IPS-18c (cell line): Measurements from ENCODE around the gene MET.
"Not testable (repeated sequence)": the region's sequence is repeated elsewhere in the genome, so short reads cannot be mapped to it uniquely, and the experiment has no call there.

Experiments used
- H3K4me3 ChIP-seq: 2 replicates; pipeline ENCODE4 v1.7.0; 2013; ENCODE audit warnings: low read depth, mild to moderate bottlenecking, low read length, moderate library complexity; ENCODE audit not compliant: insufficient read depth
- H3K9me3 ChIP-seq: one replicate; pipeline ENCODE4 v1.6.1; 2013; ENCODE audit warnings: mild to moderate bottlenecking, low read length, moderate library complexity; ENCODE audit not compliant: control insufficient read depth, insufficient read depth

The MET gene

DNA sequence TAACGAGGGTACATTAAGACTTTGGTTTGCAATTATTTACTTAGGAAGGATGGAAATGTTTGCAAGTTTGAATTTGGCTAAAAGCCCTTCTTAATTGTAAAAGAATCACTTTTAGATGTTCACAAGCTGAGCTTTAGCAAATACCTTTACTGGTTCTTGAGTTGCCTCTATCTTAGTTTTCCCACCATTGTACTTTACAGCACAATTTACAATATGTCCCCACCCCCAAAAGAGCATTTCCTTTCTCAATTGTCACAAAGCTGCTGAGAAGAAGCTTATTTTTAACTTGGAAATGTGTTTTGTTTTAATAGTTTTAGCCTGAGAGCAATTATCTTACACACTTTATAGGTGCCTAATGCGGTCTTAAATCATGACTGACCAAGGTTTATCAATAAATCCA, 81.1 kb downstream of the MET start:
- Histone ChIP-seq H3K4me3 (no peak overlapping the region), H3K9me3 (peaks cover 2% of the 10 kb centered on the region)

DNA sequence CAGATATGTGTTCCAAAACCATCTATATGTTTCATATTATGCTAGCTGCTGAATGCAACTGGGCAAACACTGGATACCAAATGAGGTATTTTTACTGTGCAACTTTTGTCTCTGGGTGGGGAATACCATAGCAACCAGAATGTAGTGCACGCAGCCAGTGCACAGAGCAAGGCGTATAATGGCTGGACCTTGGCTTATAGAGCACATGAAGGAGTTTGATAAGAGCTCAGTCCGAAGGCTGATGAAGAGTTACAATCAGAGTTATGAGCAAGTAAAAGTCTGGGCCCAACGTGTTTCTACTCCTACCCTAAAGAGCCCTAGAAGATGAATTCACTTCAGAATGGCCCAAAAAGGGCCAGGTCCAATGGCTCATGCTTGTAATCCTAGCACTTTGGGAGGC, 82.2 kb downstream of the MET start:
- H3K4me3 ChIP-seq, result no peak overlapping the region
- peaks cover 2% of the 10 kb centered on the region for H3K9me3 ChIP-seq

DNA sequence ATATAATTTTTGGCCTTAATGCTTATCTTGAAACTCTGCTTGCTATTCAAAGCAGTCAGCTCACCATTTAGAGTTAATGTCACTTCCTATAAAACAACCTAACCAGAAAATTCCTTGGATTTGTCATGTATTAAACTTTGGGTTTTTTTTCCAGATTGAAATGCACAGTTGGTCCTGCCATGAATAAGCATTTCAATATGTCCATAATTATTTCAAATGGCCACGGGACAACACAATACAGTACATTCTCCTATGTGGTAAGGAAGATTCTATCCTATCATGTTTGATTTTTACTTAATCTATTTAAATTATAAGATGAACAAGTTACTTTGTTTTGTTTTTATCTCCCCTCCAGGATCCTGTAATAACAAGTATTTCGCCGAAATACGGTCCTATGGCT, 85.3 kb downstream of the MET start:
- Histone ChIP-seq H3K9me3 (peaks cover 2% of the 10 kb centered on the region), H3K4me3 (no peak overlapping the region)

DNA sequence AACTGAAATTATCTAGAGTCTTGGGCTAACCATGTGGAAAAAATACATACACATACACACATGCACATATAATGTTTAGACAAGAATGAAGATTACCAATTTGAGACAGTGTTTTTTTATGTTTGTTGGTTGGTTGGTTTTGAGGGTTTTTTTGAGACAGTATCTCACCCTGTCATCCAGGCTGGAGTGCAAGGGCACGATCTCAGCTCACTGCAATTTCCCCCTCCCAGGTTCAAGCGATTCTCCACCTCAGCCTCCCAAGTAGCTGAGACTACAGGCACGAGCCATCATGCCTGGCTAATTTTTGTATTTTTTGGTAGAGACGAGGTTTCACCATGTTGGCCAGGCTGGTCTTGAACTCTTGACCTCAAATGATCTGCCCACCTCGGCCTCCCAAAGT, 87.6 kb downstream of the MET start:
- not testable (repeated sequence) for H3K9me3 ChIP-seq, H3K4me3 ChIP-seq

DNA sequence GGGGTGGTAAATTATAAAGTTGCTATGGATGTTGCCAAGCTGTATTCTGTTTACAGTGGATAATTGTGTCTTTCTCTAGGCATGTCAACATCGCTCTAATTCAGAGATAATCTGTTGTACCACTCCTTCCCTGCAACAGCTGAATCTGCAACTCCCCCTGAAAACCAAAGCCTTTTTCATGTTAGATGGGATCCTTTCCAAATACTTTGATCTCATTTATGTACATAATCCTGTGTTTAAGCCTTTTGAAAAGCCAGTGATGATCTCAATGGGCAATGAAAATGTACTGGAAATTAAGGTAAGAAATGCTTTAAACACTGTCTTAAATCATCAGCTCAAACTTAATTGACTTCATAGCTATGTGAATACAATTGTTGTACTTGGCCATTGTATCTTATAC, 91.0 kb downstream of the MET start:
- H3K4me3 ChIP-seq, result no peak overlapping the region
- H3K9me3 ChIP-seq, result no peaks in the 10 kb centered on the region

DNA sequence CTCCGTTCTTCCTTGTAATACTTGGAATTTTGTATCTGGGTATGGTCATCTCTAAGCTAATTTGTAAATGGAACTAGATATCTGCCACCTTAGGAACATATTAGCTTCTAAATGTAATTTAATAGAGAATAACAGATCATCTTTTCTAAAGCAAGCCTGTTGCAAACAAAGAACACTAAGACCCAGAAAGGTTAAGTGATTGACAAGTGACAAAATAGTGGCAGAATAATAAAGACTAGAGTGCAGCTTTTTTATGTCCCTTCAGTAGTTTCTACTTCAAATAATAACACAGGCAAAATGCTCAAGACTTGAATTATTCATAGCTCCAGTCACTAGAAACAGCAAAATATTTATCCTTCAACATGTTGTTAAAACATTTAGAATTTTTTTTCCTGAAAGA, 91.7 kb downstream of the MET start:
- H3K4me3 ChIP-seq, result no peak overlapping the region
- H3K9me3 ChIP-seq, result no peaks in the 10 kb centered on the region

DNA sequence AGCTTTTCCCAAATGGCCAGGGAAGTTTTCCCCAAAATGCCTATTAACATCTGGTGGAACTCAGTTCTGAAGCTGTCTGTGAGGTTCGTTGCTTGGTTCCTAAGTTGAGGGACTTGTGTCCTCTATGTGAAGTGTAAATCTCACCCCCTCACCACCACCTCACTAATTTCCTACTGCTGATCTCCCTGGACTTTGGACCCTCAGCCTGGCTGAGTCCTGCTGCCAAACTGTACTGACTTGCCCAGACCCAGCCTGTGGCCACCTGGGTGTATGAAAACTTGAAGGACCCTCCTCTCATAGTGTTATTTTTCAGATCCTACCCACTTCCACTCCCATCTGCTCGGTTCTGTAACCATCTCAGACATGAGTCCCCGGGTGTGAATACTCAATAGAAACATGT, 94.9 kb downstream of the MET start:
- Histone ChIP-seq H3K4me3 (no peak overlapping the region), H3K9me3 (no peaks in the 10 kb centered on the region)

DNA sequence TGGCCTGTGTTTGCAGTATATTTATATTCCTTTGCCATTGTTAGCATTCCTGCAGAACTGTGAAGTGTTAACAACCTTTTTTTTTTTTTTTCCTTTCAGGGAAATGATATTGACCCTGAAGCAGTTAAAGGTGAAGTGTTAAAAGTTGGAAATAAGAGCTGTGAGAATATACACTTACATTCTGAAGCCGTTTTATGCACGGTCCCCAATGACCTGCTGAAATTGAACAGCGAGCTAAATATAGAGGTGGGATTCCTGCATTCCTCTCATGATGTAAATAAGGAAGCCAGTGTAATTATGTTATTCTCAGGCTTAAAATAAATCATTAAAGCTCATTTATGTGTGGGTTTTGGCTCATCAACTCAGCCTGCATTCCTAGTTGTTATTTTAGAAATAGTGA, 97.5 kb downstream of the MET start:
- no peak overlapping the region for H3K4me3 ChIP-seq
- H3K9me3 ChIP-seq, result no peaks in the 10 kb centered on the region

DNA sequence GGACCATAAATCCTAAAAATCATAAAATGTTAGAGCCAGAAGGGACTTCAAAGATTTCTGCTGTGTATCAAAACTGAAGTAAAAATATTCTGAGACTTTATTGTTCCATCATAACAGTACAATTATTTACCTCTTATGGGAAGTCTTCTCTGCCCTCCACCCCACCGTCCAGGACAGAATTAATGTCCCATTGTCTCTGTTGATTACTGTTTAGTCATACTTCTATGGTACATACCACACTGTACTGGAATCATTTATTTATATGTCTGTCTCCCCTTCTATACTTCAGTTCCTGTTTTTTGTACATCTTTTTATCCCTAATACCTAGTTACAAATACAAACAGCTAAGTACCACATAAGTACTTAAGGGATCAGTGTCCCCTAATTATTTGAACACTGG, 98.9 kb downstream of the MET start:
- no peak overlapping the region for H3K4me3 ChIP-seq
- no peaks in the 10 kb centered on the region for H3K9me3 ChIP-seq

DNA sequence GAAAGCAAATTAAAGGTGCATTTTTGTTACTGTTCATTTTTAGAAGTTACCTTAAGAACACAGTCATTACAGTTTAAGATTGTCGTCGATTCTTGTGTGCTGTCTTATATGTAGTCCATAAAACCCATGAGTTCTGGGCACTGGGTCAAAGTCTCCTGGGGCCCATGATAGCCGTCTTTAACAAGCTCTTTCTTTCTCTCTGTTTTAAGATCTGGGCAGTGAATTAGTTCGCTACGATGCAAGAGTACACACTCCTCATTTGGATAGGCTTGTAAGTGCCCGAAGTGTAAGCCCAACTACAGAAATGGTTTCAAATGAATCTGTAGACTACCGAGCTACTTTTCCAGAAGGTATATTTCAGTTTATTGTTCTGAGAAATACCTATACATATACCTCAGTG, 99.6 kb downstream of the MET start:
- H3K9me3 ChIP-seq, result no peaks in the 10 kb centered on the region
- no peak overlapping the region for H3K4me3 ChIP-seq

DNA sequence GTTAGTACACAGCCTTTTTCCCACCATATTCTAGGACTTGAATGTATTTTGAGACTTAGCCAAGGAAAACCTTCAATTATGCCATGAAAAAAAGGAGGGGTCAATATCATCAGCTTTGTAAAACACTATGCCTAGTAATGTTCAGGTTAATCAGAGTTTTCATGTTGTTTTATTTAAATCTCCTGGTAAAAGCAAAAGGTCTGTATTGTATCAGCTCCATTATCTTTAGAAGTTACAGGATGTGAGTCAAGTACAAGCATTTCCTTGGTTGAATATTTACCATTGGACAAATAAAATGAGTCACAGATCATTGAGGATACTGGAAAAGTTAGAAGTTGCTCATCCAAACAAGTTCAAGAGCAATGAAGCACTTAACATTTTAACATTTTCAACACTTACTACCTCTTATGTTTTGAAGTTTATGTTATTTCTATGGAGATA, 100.4 kb downstream of the MET start:
- Histone ChIP-seq H3K9me3 (no peaks in the 10 kb centered on the region), H3K4me3 (no peak overlapping the region)

DNA sequence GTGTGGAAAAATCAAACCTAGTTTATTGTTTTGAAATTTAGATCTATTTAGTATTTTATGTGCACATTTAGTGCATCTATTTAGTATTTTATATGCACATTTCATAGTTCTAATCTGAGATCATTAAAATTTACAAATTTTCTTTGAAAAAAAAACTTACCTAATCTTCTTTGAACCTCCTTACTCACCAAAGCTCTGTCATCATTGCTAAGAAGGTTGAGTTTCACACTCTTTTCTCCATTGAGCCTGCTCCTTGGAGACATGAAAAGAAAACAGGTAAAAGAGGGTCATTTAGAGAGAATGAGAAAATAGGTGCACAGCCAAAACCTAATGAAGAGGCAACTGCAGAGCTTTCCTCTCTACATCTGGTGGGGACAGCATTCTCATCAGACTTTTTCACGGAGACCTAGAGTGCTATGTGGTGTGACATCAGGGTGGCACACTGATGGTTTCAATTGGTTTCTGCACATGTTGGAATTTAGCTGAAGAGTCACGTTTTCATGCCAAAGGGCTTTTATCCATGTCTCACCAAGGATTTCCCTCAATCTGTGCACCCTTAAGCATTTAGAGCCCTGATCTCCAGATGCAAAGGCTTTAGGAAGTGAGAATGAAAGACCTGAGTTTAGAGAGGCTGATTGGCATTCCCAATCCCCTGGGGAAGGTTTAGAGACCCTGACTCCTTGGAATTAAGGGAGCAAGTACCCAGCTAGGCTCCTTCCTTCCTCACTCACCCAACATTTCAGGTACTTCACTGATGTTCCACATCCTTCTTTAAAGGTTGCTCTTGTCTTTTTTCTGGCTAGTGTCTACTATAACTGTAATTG, 101.1 kb downstream of the MET start:
- H3K9me3 ChIP-seq, result no peaks in the 10 kb centered on the region
- no peak overlapping the region for H3K4me3 ChIP-seq

DNA sequence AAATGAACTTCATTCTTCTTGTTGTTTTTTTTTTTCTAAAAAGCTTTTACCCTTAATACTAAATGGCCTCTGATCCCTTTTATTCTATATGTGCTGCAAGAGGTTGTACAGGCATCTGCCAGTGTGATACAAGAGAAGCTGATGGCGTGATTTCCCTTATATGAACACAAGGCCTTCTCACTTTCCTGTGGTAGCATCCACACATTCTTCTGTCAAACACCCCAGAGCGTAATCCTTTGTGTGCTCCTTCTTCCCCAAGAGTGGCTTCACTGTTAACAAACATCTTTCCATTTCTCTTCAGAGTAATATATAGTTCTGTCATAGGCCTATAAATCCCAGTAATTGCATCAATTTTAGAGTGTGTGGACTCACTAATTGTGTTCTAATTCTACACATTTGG, 104.0 kb downstream of the MET start:
- Histone ChIP-seq H3K9me3 (no peaks in the 10 kb centered on the region), H3K4me3 (no peak overlapping the region)

DNA sequence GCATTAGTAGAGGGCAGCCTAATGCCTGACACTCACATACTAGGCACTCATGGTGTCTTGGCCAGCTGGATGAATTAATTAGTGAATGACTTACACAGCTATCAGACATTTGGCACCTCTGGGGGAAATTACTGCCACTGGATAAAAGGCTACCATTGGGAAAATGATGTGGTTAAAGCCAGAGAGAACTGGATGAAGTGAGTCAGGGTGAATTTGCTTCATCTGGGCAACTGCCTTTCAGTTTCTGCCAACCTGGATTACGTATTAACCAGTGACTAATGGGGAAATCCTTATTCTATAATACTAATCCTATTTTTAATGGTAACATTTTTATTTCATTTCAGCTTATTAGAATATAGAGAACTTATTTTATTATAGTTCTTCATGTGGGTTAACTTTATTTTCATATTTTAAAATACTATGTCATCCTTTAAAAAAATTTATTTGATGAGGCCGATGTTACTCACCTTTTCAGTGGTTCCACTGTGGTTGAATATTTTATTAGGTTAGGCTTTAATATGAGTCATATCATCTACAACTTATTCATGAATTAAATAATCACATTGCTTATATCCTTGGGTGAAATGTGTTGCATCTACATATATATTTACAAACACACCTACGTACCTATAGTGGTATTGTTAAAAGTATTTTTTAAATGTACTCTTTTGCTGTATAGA, 104.8 kb downstream of the MET start:
- H3K9me3 ChIP-seq, result no peaks in the 10 kb centered on the region
- H3K4me3 ChIP-seq, result no peak overlapping the region

DNA sequence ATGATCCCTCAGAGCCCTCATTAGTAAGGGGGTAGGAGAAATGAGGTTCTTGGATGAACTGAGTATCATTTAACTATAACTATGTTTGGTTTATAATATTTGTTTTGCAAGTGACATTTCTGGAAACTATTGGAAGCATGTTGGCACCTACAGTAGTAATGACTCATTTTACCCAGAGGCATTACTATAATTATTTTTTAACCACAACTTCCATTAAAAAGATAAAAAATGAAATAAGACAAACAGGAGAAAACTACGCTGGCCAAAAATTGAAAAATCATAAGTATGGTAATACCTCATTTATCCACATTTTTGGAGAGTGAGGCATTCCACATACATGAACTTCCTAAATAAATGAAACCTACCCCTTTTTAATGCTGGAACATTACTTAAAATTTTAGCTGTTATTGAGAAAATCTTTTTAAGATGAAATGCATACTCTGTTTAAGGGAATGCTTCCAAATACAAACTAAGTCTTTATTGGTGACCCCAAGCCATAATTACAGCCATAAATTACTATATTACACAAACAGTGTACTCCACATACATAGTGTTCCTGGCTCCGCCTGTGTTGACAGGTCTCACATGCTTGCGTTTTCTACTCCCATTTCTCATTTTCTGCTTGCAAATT, 105.8 kb downstream of the MET start:
- Histone ChIP-seq H3K9me3 (no peaks in the 10 kb centered on the region), H3K4me3 (no peak overlapping the region)

DNA sequence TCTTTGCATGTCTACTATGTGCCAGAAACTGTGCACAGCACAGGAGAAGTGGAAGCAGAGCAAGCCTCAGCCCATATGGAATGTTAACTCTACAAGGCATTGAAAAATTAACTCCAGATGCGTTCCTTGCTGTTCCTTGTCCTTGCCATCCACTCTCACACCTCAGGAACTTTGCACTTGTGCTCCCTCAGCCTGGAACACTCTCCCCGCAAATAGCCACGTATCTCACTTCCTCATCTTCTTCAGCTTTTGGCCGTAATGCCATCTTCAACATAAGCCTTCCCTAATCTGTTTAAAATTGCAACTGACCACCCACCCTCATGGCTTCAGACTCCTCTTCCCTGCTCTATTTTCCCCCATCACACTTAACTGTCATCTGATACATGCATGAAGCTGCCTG, 107.2 kb downstream of the MET start:
- H3K4me3 ChIP-seq, result no peak overlapping the region
- no peaks in the 10 kb centered on the region for H3K9me3 ChIP-seq

DNA sequence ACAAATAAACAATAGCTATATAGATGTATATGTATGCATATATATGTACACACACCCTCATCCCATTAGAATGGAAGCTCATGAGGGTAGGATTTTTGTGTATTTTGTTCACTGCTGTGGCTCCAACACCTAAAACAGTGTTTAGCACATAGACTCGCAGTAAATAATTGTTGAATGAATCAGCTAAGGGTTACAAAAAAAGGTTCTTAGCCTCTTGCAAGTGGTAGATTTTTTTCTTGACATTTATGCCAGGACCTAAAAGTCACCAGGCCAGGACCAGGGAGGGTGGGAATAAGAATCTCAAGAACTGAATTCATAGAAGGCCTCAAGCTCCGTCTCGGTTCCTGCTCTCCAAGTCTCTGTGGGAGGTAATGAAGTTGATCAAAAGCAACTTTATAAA, 107.9 kb downstream of the MET start:
- no peaks in the 10 kb centered on the region for H3K9me3 ChIP-seq
- H3K4me3 ChIP-seq, result no peak overlapping the region

DNA sequence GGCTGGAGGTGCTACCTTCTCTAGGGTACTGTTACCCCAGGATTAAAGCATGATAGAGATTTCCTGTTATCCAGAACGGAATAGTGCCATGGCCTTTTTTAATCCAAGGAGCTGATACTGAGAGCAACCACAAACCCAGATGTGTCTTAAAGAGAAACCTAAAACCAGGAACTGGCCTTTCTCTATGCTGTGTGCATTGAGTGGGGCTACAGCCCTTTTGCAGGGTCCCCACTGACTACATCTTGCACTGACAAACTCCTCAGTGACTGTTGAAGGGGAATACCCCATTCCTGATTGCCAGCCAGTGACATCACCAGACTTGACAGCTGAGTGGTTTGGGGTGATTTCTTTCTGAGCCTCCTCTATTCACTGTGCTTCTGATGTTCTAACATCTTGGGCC, 108.5 kb downstream of the MET start:
- H3K9me3 ChIP-seq, result no peaks in the 10 kb centered on the region
- no peak overlapping the region for H3K4me3 ChIP-seq
